Cardiac muscle cell (in vitro differentiated cells and primary cell): ENCODE measurements around the gene LRRC45. TPM values are rescaled to one million over a fixed set of nuclear protein-coding genes. Genes with fewer than 3 reads are reported as not detected.

Source experiments
- DNase-seq, 2 donors: peaks; one replicate each; pipeline versions ENCODE4 v3.0.0 to v3.0.0-alpha.2; 2010 to 2017; ENCODE audit warnings: low read depth in 1 of 2, low spot score in 1 of 2
- H3K27ac ChIP-seq: fragments of 200-600 bp; sonication (generic); 2 replicates; pipeline ENCODE4 v1.5.1; 2016
- H3K27me3 ChIP-seq: fragments of 200-600 bp; sonication (generic); 2 replicates; pipeline ENCODE4 v1.6.0; 2016; ENCODE audit warnings: control low read depth
- H3K36me3 ChIP-seq: fragments of 200-600 bp; sonication (generic); 2 replicates; pipeline ENCODE4 v1.5.1; 2016; ENCODE audit warnings: control low read depth
- H3K4me1 ChIP-seq: fragments of 200-600 bp; sonication (generic); 2 replicates; pipeline ENCODE4 v1.8.1; 2017; ENCODE audit warnings: low read depth, mild to moderate bottlenecking, mixed run types
- H3K4me3 ChIP-seq: fragments of 200-600 bp; sonication (generic); 2 replicates; pipeline ENCODE4 v1.5.1; 2016; ENCODE audit warnings: mild to moderate bottlenecking
- H3K9me3 ChIP-seq: fragments of 200-600 bp; sonication (generic); 2 replicates; pipeline ENCODE4 v1.5.1; 2017; ENCODE audit warnings: low read depth, mild to moderate bottlenecking, control low read depth
- polyA plus RNA-seq: library from polyadenylated mRNA; unstranded; fragments of >200 nt; fragmentation: Nextera tagmentation; extraction: Ambion mirVana; gene quantifications from 2 replicates; pipeline ENCODE4 v1.2.1, GENCODE V29; 2016
- total RNA-seq: library from RNA; depleted of rRNA; stranded (reverse); fragments of >200 nt; gene quantifications from 2 replicates; pipeline ENCODE4 v1.2.3, GENCODE V29; 2016
- TF ChIP-seq, protein P1 (sequence below): IDR thresholded peaks from 2 replicates; pipeline ENCODE4 v1.5.1; 2012; ENCODE audit warnings: low read depth, mild to moderate bottlenecking, low read length

LRRC45 gene
- total and polyA plus RNA-seq, 2 experiments from 2014 or later: 31.8 to 36.5 TPM

DNA sequence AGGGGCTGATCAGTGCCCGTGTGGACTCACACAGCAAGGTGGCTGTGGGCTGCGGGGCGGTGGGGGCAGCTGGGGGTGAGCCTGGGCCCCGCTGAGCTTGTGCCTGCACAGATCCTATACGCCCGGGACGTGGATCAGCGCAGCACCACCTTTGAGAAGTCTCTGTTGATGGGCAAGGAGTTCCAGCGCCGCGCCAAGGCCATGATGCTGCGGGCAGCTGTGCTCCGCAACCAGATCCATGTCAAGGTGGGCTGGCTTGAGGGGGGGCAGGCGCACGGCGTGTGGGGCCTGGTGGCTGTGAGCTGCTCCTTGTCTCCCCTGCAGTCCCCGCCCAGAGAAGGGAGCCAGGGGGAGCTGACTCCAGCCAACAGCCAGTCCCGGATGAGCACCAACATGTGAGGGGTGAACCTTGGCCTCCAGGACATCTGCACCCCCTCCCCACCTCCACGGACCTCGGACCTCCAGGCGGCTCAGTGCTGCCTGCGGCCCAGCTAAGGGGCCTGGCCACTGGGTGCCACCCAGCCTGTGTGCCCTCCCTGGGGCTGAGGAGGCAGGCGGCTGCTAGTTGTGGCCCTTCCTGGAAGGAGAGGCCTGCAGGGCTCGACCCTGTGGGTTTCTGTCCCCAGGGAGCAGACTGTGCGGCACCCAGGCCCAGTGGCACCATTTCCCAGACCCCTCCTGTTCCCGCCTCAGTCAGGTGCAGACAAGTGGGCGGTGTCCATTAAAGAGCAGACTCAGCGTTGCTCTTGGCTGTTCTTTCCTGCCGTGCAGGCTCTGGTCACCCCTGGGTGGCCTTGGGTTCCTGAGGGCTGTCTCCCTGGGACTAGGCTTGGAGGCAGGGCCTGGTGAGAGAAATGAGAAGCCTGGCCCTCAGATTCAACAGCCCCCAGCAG lies 33.9 kb downstream of the LRRC45 start:
- peaks cover 4% of the 10 kb centered on the region for H3K4me1 ChIP-seq

DNA sequence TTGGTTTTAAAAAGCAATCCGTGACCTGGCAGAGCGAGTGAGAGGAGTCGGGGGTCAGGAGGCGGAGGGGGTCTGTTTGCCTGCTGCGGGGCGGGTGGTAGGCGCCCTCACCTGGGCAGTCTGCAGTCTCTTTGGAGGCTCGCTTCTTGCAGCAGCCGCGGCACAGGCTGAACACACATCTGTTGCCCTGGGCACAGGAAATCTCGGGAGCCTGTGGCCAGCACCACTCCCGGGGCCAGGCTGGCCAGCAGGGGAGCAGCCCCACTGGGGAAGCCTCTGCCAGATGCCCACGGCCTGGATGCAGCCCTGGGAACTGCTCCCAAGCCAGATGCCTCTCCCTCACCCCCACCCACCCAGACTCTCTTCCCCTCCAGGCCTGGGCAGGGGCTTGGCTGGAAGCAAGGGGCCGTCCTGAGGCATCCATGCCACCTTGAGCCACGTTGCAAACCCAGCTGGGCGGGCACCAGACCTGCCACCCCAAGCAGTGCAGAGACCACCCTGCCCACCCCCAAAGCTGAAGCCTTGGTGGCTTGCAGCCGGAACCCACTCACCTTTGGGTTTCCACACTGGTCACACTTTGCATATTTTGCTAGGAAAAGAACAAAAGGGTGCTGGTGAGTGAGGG lies 35.2 kb downstream of the LRRC45 start:
- Histone ChIP-seq H3K4me1 (no peaks in the 10 kb centered on the region), H3K27me3 (no peaks in the 10 kb centered on the region), H3K27ac (no peak overlapping the region), H3K9me3 (no peaks in the 10 kb centered on the region), H3K4me3 (no peak overlapping the region), H3K36me3 (peaks cover 35% of the 10 kb centered on the region)
- TF ChIP-seq, protein P1, sequence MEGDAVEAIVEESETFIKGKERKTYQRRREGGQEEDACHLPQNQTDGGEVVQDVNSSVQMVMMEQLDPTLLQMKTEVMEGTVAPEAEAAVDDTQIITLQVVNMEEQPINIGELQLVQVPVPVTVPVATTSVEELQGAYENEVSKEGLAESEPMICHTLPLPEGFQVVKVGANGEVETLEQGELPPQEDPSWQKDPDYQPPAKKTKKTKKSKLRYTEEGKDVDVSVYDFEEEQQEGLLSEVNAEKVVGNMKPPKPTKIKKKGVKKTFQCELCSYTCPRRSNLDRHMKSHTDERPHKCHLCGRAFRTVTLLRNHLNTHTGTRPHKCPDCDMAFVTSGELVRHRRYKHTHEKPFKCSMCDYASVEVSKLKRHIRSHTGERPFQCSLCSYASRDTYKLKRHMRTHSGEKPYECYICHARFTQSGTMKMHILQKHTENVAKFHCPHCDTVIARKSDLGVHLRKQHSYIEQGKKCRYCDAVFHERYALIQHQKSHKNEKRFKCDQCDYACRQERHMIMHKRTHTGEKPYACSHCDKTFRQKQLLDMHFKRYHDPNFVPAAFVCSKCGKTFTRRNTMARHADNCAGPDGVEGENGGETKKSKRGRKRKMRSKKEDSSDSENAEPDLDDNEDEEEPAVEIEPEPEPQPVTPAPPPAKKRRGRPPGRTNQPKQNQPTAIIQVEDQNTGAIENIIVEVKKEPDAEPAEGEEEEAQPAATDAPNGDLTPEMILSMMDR: no peak
- no peak for DNase-seq

More for the DNA sequence above, 33.9 kb downstream of the LRRC45 start:
- TF ChIP-seq, protein P1: no peak
- Histone ChIP-seq H3K36me3 (peaks cover 35% of the 10 kb centered on the region), H3K27me3 (no peaks in the 10 kb centered on the region), H3K9me3 (no peaks in the 10 kb centered on the region), H3K4me3 (no peak overlapping the region), H3K27ac (no peak overlapping the region)
- DNase-seq: no peak

GRCh38 chr17:82058855-82059249 lies 35.7 kb downstream of the LRRC45 start:
- H3K36me3 ChIP-seq: peaks cover 35% of the 10 kb centered on the region
- no peaks in the 10 kb centered on the region for H3K4me1 ChIP-seq
- H3K4me3 ChIP-seq: no peak overlapping the region
- H3K27ac ChIP-seq: no peak overlapping the region
- TF ChIP-seq, protein P1: no peak
- H3K27me3 ChIP-seq: no peaks in the 10 kb centered on the region
- DNase-seq: no peak
- H3K9me3 ChIP-seq: no peaks in the 10 kb centered on the region

GRCh38 chr17:82059272-82060000 lies 36.3 kb downstream of the LRRC45 start:
- Histone ChIP-seq H3K36me3 (peaks cover 35% of the 10 kb centered on the region), H3K27ac (no peak overlapping the region), H3K27me3 (no peaks in the 10 kb centered on the region), H3K4me3 (no peak overlapping the region), H3K4me1 (no peaks in the 10 kb centered on the region), H3K9me3 (no peaks in the 10 kb centered on the region)
- DNase-seq: no peak
- TF ChIP-seq, protein P1: no peak

DNA sequence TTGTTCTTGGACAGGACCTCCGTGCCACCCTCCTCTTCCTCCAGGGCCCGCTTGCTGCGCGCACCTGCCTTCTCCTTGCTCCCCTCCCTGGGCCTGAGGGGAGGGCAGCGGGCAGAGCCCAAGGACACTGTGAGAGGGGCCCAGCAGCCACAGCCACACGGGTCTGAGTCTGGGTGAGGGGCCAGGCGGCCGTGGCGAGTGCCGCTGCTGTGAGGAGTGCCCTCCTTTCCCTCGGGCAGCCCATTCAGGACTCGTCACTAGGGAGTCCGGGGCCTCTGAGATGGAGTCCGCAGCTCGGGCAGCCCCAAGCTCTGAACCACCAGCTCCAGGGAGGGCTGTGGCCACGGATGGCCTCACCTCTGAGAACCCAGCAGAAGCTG lies 36.9 kb downstream of the LRRC45 start:
- no peaks in the 10 kb centered on the region for H3K27me3 ChIP-seq
- peaks cover 30% of the 10 kb centered on the region for H3K36me3 ChIP-seq
- TF ChIP-seq, protein P1: no peak
- no peak for DNase-seq
- peaks cover 5% of the 10 kb centered on the region for H3K4me1 ChIP-seq
- H3K4me3 ChIP-seq: no peak overlapping the region
- no peaks in the 10 kb centered on the region for H3K9me3 ChIP-seq
- H3K27ac ChIP-seq: no peak overlapping the region
